NCI-H2196 treated with DMSO at 0.1 percent for 48 hours (cell line): ENCODE measurements around the gene NACA.

ENCODE experiments used
- DNase-seq: peaks from one replicate; lab custom pipeline; 2025; ENCODE audit not compliant: unreplicated experiment; lab: John Stamatoyannopoulos, UW

The NACA gene

GRCh38 chr12:56688129-56688845 lies 36.8 kb downstream of the NACA start, which contains the start of gene PTGES3:
Gene PTGES3 (minus strand): TSS chr12:56688284. CDS start chr12:56687999, 285 bp downstream.
- DNase-seq, result peak; percentile 99

- DNase-seq, result peak; percentile 6
These were observed 37.6 kb downstream of the NACA start for GRCh38 chr12:56687223-56688128.

- no peak for DNase-seq
These were observed 40.2 kb downstream of the NACA start for GRCh38 chr12:56684745-56685359.

GRCh38 chr12:56682323-56682722 lies 42.8 kb downstream of the NACA start:
- no peak for DNase-seq

GRCh38 chr12:56679883-56680575 lies 45.1 kb downstream of the NACA start:
- DNase-seq, result no peak

- DNase-seq, result no peak
These were observed 46.2 kb downstream of the NACA start for GRCh38 chr12:56678852-56679251.

- no peak for DNase-seq
These were observed 47.4 kb downstream of the NACA start for GRCh38 chr12:56677680-56678079.

- DNase-seq, result no peak
These were observed 48.1 kb downstream of the NACA start for GRCh38 chr12:56676851-56677580.

GRCh38 chr12:56671608-56672007 lies 53.5 kb downstream of the NACA start:
- no peak for DNase-seq

- no peak for DNase-seq
These were observed 54.3 kb downstream of the NACA start for GRCh38 chr12:56670836-56671235.

- no peak for DNase-seq
These were observed 57.0 kb downstream of the NACA start for GRCh38 chr12:56668197-56668457.
